CMK (cell line): ENCODE data around the gene ARL15.

Experiments
- DNase-seq: peaks from one replicate; pipeline ENCODE4 v3.0.0-alpha.2; 2010; ENCODE audit warnings: low read depth

The ARL15 gene

GRCh38 chr5:54313311-54314270 lies 3.2 kb upstream of the ARL15 start:
- DNase-seq, result no peak

- no peak for DNase-seq
Measured at GRCh38 chr5:54312499-54312898, 2.1 kb upstream of the ARL15 start.

GRCh38 chr5:54311176-54311677 lies 854 bp upstream of the ARL15 start:
- no peak for DNase-seq

- DNase-seq, result no peak
Measured at GRCh38 chr5:54309691-54310432, 511 bp downstream of the ARL15 start.

- no peak for DNase-seq
Measured at GRCh38 chr5:54309276-54309675, 1.1 kb downstream of the ARL15 start.

GRCh38 chr5:54307583-54307982 lies 2.8 kb downstream of the ARL15 start:
- no peak for DNase-seq

GRCh38 chr5:54306893-54307292 lies 3.5 kb downstream of the ARL15 start:
- DNase-seq, result no peak

- no peak for DNase-seq
Measured at GRCh38 chr5:54305737-54306136, 4.6 kb downstream of the ARL15 start.

GRCh38 chr5:54304040-54304439 lies 6.3 kb downstream of the ARL15 start:
- no peak for DNase-seq

GRCh38 chr5:54302267-54302687 lies 8.1 kb downstream of the ARL15 start:
- DNase-seq, result no peak

- DNase-seq, result no peak
Measured at GRCh38 chr5:54301849-54302248, 8.5 kb downstream of the ARL15 start.

GRCh38 chr5:54301220-54301619 lies 9.2 kb downstream of the ARL15 start:
- no peak for DNase-seq

- no peak for DNase-seq
Measured at GRCh38 chr5:54298947-54299346, 11.4 kb downstream of the ARL15 start.

GRCh38 chr5:54296386-54296785 lies 14.0 kb downstream of the ARL15 start:
- DNase-seq, result no peak

GRCh38 chr5:54295651-54296276 lies 14.6 kb downstream of the ARL15 start:
- no peak for DNase-seq

GRCh38 chr5:54294097-54294667 lies 16.2 kb downstream of the ARL15 start:
- DNase-seq, result no peak

GRCh38 chr5:54292866-54293265 lies 17.5 kb downstream of the ARL15 start:
- no peak for DNase-seq

GRCh38 chr5:54291498-54291897 lies 18.9 kb downstream of the ARL15 start:
- no peak for DNase-seq

GRCh38 chr5:54289769-54290168 lies 20.6 kb downstream of the ARL15 start:
- DNase-seq, result no peak

- no peak for DNase-seq
Measured at GRCh38 chr5:54288568-54289217, 21.7 kb downstream of the ARL15 start.

GRCh38 chr5:54285686-54286085 lies 24.7 kb downstream of the ARL15 start:
- no peak for DNase-seq

GRCh38 chr5:54284586-54284985 lies 25.8 kb downstream of the ARL15 start:
- DNase-seq, result no peak
